ENCODE data around the gene IMPA2.

The IMPA2 gene

GRCh38 chr18:11975723-11976122 is 5.6 kb upstream of the IMPA2 start:
- Histone ChIP-seq H3K36me3 (replicated peaks) (no peaks in the 10 kb centered on the region), H3K9me3 (peaks cover 3% of the 10 kb centered on the region), H3K4me1 (peaks cover 12% of the 10 kb centered on the region), H3K4me3 (no peak overlapping the region), H3K27me3 (ENCODE audit: low read depth) (no peaks in the 10 kb centered on the region)
- no peak for DNase-seq (ENCODE audit: low spot score in 2 of 2)
- in situ Hi-C loops (cut with MboI; ENCODE audit: low sequenced_read_pairs): no loop called here

- no peak for DNase-seq (ENCODE audit: low spot score in 2 of 2)
- Histone ChIP-seq H3K36me3 (replicated peaks) (no peaks in the 10 kb centered on the region), H3K27me3 (ENCODE audit: low read depth) (no peaks in the 10 kb centered on the region), H3K9me3 (peaks cover 3% of the 10 kb centered on the region), H3K4me3 (no peak overlapping the region), H3K4me1 (peaks cover 12% of the 10 kb centered on the region)
- in situ Hi-C loops (cut with MboI; ENCODE audit: low sequenced_read_pairs): no loop called here
Observed at GRCh38 chr18:11976315-11977152, 4.8 kb upstream of the IMPA2 start.

DNA sequence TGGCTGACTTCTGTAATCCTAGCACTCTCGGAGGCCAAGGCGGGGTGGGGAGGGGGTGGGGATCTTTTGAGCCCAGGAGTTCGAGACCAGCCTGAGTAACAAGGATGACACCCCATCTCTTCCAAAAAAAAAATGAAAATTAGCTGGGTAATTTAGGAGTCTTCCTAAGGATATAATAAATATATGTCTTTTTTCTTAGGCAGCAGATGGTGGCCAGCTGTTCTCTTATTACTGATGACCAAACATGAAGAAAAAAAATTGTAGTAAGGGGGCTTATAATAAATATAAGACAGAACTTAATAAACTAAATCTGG is 4.2 kb upstream of the IMPA2 start:
- no peak for DNase-seq (ENCODE audit: low spot score in 2 of 2)
- Histone ChIP-seq H3K36me3 (replicated peaks) (no peaks in the 10 kb centered on the region), H3K4me1 (peaks cover 12% of the 10 kb centered on the region), H3K4me3 (no peak overlapping the region), H3K9me3 (peaks cover 3% of the 10 kb centered on the region), H3K27me3 (ENCODE audit: low read depth) (no peaks in the 10 kb centered on the region)
- in situ Hi-C loops (cut with MboI; ENCODE audit: low sequenced_read_pairs): no loop called here

DNA sequence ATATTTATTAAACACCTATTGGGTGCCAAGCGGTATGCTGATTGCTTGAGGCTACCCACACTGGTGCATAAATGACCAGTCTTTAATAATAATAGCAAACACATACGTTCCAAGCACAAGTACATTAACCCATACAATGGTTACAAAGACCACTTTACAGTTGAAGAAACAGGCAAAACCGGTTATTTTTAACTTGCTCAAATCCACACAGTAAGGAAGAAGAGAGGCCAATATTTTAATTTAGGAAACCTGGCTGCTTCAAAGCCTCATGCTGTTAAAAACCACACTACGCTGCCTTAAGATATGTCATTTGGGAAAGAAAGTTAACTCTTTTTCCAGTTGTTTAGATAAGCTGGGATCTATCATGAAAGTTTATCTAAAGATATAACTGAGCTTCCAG is 2.4 kb upstream of the IMPA2 start:
- in situ Hi-C loops (cut with MboI; ENCODE audit: low sequenced_read_pairs): no loop called here
- H3K27me3 ChIP-seq (ENCODE audit: low read depth): no peaks in the 10 kb centered on the region

GRCh38 chr18:11980163-11980493 is 1.2 kb upstream of the IMPA2 start:
- in situ Hi-C loops (cut with MboI; ENCODE audit: low sequenced_read_pairs): no loop called here
- DNase-seq (ENCODE audit: low spot score in 2 of 2): no peak

More for the DNA sequence above, 2.4 kb upstream of the IMPA2 start:
- no peak overlapping the region for H3K4me3 ChIP-seq
- no peaks in the 10 kb centered on the region for H3K36me3 ChIP-seq (replicated peaks)
- H3K9me3 ChIP-seq: peaks cover 3% of the 10 kb centered on the region
- peaks cover 21% of the 10 kb centered on the region for H3K4me1 ChIP-seq
- DNase-seq (ENCODE audit: low spot score in 2 of 2): no peak

DNA sequence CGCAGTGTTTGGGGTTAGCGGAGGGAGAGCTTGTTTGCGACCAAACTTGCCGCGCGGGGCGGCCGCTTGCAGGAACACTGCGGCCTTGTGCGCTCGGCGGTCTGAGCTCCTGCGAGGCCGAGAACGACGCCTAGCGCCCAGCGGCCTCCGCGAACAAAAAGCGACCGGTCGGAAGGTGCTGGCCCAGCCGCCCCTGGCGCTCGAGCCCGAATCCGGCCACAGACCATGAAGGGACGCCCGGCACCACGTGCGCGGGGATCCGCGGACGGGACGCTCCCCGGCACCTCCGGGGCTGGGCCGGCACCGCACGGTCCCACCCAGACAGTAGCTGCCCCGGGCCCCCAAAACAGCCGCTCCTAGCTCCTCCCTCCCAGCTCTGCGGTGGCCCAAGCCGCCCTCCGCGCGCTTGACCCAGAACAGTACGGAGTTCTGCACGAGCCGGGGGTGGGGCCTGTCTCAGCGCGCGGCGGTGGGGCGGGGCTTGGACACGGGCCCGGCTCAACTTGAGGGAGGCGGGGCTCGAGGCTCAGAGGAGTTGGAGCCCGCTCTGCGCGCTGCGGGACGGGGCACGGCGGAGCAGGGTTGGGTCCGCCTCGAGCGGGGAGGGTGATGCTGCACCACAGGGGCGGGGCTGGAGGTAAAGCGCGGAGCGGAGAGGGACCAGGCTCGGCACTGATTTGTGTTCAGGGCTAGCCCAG is 664 bp upstream of the IMPA2 start:
- in situ Hi-C loops (cut with MboI; ENCODE audit: low sequenced_read_pairs): no loop called here
- Histone ChIP-seq H3K36me3 (replicated peaks) (no peaks in the 10 kb centered on the region), H3K4me1 (peaks cover 21% of the 10 kb centered on the region), H3K4me3 (peak overlapping the region; percentile 38), H3K27me3 (ENCODE audit: low read depth) (no peaks in the 10 kb centered on the region), H3K9me3 (peaks cover 3% of the 10 kb centered on the region)
- DNase-seq (ENCODE audit: low spot score in 2 of 2): peak; percentile 96 to 100

More at GRCh38 chr18:11980163-11980493, 1.2 kb upstream of the IMPA2 start:
- Histone ChIP-seq H3K36me3 (replicated peaks) (no peaks in the 10 kb centered on the region), H3K9me3 (peaks cover 3% of the 10 kb centered on the region), H3K4me1 (peaks cover 21% of the 10 kb centered on the region), H3K27me3 (ENCODE audit: low read depth) (no peaks in the 10 kb centered on the region), H3K4me3 (peak overlapping the region; percentile 38)

- Histone ChIP-seq H3K27me3 (ENCODE audit: low read depth) (no peaks in the 10 kb centered on the region), H3K36me3 (replicated peaks) (no peaks in the 10 kb centered on the region), H3K4me1 (peaks cover 21% of the 10 kb centered on the region), H3K9me3 (peaks cover 3% of the 10 kb centered on the region), H3K4me3 (peak overlapping the region; percentile 55)
- in situ Hi-C loops (cut with MboI; ENCODE audit: low sequenced_read_pairs): no loop called here
- peak; percentile 19 to 69 for DNase-seq (ENCODE audit: low spot score in 2 of 2)
Observed at GRCh38 chr18:11981543-11982366, 448 bp downstream of the IMPA2 start.

GRCh38 chr18:11982981-11983380 is 1.7 kb downstream of the IMPA2 start:
- H3K4me3 ChIP-seq: peak overlapping the region; percentile 55
- peak; percentile 20 to 23 for DNase-seq (ENCODE audit: low spot score in 2 of 2)
- in situ Hi-C loops (cut with MboI; ENCODE audit: low sequenced_read_pairs): no loop called here

DNA sequence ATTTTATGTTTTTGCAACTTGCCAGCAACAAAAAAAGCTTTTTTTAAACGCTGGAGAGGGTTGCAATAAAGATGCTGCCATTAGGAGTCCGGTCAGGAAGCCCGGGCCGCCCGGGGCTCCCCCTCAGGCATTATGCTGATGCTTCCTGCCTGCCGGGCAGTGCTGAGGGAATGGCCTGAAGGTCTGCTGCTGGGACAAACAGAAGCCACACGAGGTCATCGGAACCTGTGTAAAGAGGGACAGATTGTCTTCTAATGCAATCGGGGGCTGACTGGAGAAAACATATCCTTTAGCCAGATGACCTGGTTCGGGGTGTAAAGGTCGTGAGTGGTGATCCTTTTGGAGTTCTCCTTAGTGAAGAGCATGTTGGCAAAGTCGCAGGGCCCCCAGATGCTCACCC is 2.3 kb downstream of the IMPA2 start:
- peaks cover 21% of the 10 kb centered on the region for H3K4me1 ChIP-seq
- H3K27me3 ChIP-seq (ENCODE audit: low read depth): no peaks in the 10 kb centered on the region
- in situ Hi-C loops (cut with MboI; ENCODE audit: low sequenced_read_pairs): no loop called here

More at GRCh38 chr18:11982981-11983380, 1.7 kb downstream of the IMPA2 start:
- Histone ChIP-seq H3K9me3 (peaks cover 3% of the 10 kb centered on the region), H3K4me1 (peaks cover 21% of the 10 kb centered on the region), H3K27me3 (ENCODE audit: low read depth) (no peaks in the 10 kb centered on the region), H3K36me3 (replicated peaks) (no peaks in the 10 kb centered on the region)

DNA sequence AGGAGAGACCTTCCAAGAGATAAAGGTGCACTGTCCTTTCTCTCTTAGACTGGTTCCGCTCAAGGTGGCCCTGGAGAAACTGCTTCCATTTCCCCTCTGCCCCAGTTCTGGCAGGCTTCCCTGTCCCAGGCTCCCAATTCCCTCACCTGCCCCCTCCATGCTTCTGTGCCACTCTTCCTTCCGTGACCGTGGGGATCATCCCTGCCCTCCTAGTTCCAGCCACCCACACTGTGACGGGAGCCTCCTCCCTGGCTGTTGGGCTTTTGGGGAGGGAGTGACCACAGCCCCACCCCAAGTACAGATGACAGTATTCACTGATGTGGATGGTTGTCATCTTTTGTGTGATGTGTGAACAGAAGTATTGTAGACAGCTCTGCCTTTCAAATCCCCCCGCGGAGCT is 2.8 kb downstream of the IMPA2 start:
- H3K4me1 ChIP-seq: peaks cover 19% of the 10 kb centered on the region
- H3K4me3 ChIP-seq: no peak overlapping the region
- in situ Hi-C loops (cut with MboI; ENCODE audit: low sequenced_read_pairs): no loop called here
- no peaks in the 10 kb centered on the region for H3K36me3 ChIP-seq (replicated peaks)
- H3K9me3 ChIP-seq: peaks cover 3% of the 10 kb centered on the region
- no peak for DNase-seq (ENCODE audit: low spot score in 2 of 2)
- no peaks in the 10 kb centered on the region for H3K27me3 ChIP-seq (ENCODE audit: low read depth)

More for the DNA sequence above, 2.3 kb downstream of the IMPA2 start:
- Histone ChIP-seq H3K9me3 (peaks cover 3% of the 10 kb centered on the region), H3K36me3 (replicated peaks) (no peaks in the 10 kb centered on the region), H3K4me3 (no peak overlapping the region)
- peak; percentile 2 to 58 for DNase-seq (ENCODE audit: low spot score in 2 of 2)

DNA sequence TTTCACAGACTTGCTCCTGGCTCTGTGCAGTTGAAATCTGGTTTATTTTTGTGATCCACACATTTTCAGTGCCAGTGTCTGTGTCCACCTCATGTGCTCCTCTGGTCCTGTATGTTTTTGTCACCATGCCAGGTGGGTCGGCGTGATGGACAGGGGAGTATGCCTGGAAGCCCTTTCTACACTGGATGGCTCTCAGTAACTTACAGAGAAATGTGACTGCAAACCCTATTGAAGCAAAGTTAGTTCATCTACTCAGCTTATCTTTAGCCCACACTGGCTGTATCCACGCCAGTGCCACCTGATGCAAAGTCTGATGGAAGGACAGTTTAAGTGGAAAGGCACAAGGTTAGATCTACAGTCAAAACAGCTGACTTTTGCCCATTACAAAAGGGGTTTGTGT is 4.3 kb downstream of the IMPA2 start:
- Histone ChIP-seq H3K36me3 (replicated peaks) (no peaks in the 10 kb centered on the region), H3K9me3 (no peaks in the 10 kb centered on the region), H3K4me3 (no peak overlapping the region), H3K4me1 (peaks cover 9% of the 10 kb centered on the region), H3K27me3 (ENCODE audit: low read depth) (no peaks in the 10 kb centered on the region)
- in situ Hi-C loops (cut with MboI; ENCODE audit: low sequenced_read_pairs): no loop called here
- no peak for DNase-seq (ENCODE audit: low spot score in 2 of 2)

- Histone ChIP-seq H3K4me1 (peaks cover 9% of the 10 kb centered on the region), H3K27me3 (ENCODE audit: low read depth) (no peaks in the 10 kb centered on the region), H3K4me3 (no peak overlapping the region), H3K36me3 (replicated peaks) (no peaks in the 10 kb centered on the region), H3K9me3 (no peaks in the 10 kb centered on the region)
- no peak for DNase-seq (ENCODE audit: low spot score in 2 of 2)
- in situ Hi-C loops (cut with MboI; ENCODE audit: low sequenced_read_pairs): no loop called here
Observed at GRCh38 chr18:11986061-11986460, 4.8 kb downstream of the IMPA2 start.

- no peaks in the 10 kb centered on the region for H3K36me3 ChIP-seq (replicated peaks)
- in situ Hi-C loops (cut with MboI; ENCODE audit: low sequenced_read_pairs): no loop called here
- no peaks in the 10 kb centered on the region for H3K27me3 ChIP-seq (ENCODE audit: low read depth)
- peaks cover 9% of the 10 kb centered on the region for H3K4me1 ChIP-seq
- no peak for DNase-seq (ENCODE audit: low spot score in 2 of 2)
- H3K9me3 ChIP-seq: no peaks in the 10 kb centered on the region
- H3K4me3 ChIP-seq: no peak overlapping the region
Observed at GRCh38 chr18:11987527-11987926, 6.2 kb downstream of the IMPA2 start.

- H3K4me1 ChIP-seq: no peaks in the 10 kb centered on the region
- no peaks in the 10 kb centered on the region for H3K36me3 ChIP-seq (replicated peaks)
- H3K4me3 ChIP-seq: no peak overlapping the region
- no peak for DNase-seq (ENCODE audit: low spot score in 2 of 2)
- no peaks in the 10 kb centered on the region for H3K9me3 ChIP-seq
- in situ Hi-C loops (cut with MboI; ENCODE audit: low sequenced_read_pairs): no loop called here
- no peaks in the 10 kb centered on the region for H3K27me3 ChIP-seq (ENCODE audit: low read depth)
Observed at GRCh38 chr18:11989174-11989573, 7.9 kb downstream of the IMPA2 start.

All from HAP-1 (cell line).